Cortex of kidney (tissue), 1 donor: ENCODE results near the gene IRF1.

Source experiments
- DNase-seq: peaks from one replicate; lab custom pipeline; 2025; lab: John Stamatoyannopoulos, UW

IRF1 gene

GRCh38 chr5:132500931-132501628, 10.5 kb upstream of the IRF1 start:
- DNase-seq: no peak

DNA sequence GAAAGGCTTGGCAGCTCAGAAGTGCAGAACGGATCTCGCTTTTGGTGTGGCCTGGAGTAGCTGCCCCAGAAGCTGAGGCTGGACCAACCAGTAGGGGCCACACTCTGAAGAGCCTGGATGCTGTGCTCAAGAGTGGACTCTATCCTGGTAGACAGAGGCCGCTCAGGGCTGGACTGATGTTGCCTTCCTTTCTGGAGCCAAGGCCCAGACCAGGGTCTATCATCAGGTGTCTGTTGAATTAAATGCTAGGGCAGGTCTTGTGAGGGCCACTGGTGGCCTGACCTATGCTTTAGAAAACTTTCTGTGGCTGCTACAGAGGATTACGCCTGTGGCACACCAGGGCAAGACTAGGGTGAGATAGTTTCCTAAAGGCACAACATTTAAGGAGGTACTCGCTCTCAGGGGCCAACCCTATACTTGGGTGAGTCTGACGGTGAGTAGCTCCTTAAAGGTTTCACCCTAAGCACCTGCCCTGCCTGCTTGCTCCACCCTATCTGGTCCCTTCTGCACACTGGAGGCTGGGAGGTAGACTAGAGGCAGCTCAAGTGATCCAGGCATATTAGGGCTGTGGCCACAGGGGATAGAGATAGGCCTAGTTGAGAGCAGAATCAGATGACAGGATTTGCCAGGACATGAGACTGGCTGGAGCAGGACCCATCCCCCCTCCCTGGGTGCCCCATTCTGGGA, 9.8 kb upstream of the IRF1 start:
- no peak for DNase-seq

DNA sequence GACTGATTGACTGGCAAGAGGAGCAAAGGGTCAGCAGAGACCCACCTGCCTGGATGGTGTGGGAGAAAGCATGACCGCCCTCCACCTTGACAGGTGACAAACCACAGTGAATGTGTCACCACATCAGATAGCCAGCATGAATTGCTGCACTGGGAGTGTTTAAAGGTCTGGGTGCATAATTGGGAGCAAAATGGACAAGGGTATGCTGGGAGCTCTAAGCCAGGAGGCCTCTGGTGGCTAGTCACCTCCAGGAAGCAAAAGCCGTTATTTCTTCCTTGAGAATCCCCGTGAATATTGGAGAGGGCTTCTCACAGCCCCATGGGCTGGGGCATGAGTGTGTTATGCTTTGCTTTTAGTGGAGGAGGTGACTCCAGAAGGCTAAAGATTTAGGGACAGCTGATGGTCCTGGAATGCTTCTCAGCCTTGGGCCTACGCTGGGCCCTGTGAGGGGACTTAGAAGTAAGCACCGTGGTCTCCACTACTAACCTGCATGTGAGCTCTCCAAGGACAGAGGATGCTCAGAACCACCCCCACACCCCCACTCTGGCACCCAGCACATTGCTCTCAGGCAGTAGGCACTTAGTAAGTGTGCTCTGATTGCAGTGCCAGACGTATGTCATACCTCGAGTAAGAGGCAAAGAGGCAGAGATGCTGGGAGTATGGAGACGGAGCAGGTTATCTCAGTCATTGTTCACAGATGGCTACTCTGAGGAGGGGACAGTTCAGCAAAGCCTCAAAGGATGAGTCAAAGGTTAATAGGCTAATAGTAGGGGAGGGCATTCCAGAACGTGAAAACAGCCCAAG, 9.1 kb upstream of the IRF1 start:
- no peak for DNase-seq

- DNase-seq: no peak
Observed at GRCh38 chr5:132498686-132499271, 8.2 kb upstream of the IRF1 start.

GRCh38 chr5:132498152-132498551, 7.6 kb upstream of the IRF1 start:
- no peak for DNase-seq

DNA sequence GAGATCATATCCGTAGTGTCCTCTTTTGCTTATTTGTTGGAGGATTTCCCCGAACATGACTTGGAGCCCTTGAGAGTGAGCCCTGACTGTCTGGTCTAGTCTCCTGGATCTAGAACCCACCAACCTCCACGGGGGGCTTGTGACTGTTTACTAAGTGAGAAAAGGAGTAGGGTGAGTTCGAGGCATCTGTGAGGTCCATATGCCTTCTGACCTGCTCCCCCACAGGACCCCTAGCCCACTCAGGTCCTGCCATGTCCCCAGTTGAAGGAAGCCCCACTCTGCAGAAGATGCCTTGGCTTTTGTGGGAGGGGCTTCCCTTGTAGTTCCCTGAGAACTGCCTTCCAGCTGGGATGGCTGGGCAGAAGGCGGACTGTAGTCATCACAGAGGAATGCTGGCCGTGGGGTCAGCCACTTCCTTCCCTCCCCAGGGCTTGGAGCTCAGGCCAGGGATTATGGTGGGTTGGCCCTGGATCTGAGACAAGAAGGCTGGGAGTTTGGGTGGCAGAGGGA, 7.0 kb upstream of the IRF1 start:
- no peak for DNase-seq

- DNase-seq: no peak
Observed at GRCh38 chr5:132496631-132497487, 6.3 kb upstream of the IRF1 start.

GRCh38 chr5:132496191-132496630, 5.6 kb upstream of the IRF1 start:
- DNase-seq: no peak

GRCh38 chr5:132495667-132496190, 5.2 kb upstream of the IRF1 start:
- DNase-seq: no peak

DNA sequence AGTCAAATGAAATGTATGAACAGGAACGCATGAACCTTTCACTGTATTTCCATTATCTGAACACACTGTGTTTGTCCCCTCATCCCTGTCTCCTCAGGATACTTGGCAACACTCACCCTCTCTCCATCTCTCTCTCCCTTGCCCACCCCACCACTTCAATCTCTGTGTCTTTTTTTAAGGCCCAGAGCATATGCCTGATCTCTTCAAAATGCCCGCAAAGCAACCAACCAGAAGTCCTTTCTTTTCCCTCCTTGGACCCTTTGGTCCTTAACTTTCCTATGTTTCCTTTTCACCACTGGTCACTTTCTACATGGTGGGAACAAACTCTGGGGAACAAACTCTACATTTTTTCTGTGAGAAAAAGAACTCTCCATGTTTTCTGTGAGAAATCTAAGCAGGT, 3.2 kb upstream of the IRF1 start:
- no peak for DNase-seq

GRCh38 chr5:132493241-132493640, 2.7 kb upstream of the IRF1 start:
- no peak for DNase-seq

DNA sequence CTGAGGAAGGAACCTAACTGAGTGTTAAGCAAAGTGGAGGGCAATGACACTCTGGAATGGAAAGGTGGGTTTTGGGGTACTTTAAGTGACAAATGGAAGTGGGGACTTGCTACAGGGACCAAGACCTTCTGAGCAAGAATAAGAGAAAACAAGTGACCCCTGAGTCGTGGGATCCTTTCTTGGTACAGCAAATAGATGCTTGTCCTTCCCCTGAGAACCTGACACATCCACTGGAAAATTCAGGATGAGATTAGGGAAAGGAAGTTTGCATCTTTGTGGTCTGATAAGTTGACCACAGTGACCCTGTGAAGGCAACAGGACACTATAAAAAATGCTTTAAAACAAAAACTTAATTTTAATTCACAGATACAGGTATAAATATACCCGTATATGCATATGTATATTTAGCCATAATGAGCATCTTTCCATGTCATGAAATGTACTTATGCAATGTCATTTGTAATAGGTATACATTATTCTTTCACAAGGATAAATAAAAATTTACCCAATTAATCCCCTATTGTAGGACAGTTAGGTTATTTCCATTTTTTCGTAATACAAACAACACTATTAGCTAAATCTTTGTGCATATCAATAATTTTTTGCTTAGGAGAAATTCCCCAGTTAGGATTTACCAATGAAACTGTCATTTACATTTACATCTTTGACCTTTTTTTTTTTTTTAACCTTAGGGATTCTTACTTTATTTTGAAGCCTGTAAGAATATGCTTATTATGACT, 2.0 kb upstream of the IRF1 start:
- no peak for DNase-seq

DNA sequence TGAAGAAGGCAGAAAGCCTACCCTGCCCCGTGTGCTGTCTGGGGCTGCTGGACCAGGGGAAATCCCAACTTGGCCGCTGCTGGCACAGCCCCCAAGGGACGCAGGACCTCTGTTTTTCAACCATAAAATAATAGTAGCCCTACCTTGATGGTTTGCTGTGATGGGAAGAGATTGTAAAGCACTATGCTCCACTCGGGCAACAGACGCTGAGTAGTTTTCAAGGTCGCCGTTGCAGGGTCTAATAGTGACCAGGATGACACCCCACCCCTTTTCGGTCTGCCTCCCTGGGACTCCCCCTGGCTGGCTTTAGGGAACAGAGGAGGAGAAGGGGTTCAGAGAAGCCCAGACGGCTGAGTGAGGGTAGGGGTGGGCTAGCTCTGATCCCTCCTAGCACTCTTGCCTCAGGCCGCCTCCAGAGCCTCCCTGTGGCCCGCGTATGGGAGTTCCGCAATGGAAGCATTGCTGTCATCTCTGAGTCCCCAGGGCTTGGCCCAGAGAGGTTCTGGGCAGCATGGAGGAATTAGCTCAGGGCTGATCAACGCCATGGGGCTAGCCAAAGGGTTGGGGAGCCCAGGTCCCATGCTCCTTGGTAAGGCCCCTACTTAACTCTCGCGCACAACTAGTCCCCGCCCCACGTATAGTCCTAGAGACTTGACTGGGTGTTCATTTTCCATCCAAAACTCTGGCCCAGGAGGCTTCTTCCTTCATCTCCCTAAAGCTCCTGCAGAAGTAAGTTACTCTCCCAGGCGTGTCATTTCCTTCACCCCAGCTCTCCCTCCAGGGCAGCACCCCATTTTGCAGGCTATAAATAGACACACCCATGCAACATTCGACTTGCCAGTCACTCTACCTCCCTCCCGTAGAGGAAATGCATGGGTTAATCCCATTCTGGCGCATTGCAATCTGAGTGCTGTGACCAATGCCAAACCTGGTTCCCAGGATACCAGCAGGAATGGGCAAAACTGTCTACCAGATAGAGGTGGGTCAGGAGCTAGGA, 1.1 kb upstream of the IRF1 start:
- DNase-seq: no peak

DNA sequence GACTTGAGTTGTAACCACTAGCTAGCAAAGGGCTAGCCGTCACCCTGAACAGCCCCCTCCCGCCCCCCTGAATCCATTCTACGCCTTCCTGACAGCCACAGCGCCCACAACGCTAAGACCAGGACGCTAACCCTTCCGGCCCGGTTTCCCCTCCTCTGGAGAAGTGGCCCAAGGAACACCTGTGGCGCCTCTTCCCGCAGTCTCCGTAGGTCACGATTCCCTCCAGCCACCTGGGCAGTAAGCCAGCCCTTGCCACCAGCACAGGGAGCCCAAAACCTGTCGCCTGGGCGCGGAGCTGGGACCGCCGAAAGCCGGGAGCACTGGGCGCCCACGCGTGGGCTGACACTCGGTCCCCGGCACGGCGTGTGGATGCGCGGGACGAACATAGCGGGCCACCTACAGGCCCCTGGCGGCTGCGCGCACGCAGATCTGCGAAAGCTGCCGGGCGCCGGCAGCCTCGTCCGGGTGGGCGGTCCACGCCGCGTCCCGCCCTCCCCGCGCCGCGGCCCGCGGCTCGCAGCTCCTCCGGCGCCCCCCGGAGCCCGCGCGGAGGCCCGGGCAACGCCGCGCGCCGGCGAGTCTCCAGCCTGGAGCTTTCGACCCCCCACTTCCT, 596 bp downstream of the IRF1 start:
- no peak for DNase-seq

DNA sequence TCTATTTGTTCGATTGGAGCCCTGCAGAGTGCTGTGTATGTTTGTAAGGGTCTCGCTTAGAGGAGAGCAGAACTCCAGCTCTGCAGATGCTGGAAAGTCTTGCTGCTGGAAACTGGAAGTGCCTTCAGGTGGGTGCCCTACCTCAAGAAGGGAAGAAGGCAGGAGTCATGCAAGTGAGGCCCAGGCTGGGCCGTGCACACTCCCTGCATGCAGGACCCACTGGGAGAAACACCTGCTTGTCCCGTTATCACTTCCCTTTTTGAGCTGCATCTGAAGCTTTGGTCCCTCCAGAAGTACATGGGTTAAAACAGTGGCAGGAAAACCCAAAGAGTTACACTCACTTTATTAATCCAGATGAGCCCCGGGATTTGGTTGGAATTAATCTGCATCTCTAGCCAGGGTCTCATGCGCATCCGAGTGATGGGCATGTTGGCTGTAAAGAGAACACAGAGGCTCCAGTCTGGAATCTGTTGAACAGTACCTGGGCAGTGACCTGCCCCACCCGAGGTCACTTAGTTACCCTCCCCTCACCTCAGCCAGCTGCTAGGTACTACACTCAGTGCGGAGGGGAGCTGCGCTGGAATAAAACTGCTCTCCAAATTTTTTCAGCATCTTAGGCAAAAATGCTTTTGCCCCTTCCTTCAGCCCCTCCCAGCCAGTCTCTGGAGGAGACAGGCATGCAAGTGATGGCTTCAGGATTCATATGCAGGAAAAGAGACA, 1.4 kb downstream of the IRF1 start:
- DNase-seq: no peak

GRCh38 chr5:132488590-132488989, 2.0 kb downstream of the IRF1 start:
- DNase-seq: no peak

GRCh38 chr5:132487841-132488555, 2.6 kb downstream of the IRF1 start:
- no peak for DNase-seq

DNA sequence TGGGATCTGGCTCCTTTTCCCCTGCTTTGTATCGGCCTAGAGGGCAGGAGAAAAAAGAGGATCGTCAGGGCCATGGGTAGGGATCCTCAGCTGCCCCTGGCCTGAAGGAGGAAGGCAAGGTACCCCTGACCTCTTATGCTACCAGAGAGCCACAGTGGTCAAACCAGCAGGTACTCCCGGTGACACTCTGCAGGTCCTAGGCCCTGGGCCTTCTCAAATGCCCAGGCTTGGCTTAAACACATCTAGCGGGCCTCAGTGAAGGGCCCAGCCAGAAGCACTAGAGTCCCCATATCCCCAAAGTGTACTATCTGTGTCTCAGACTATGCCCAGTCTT, 3.5 kb downstream of the IRF1 start:
- no peak for DNase-seq
